SK-N-MC (cell line): ENCODE data around the gene GEMIN5.

Source experiments
- EZH2 ChIP-seq: fragments of 200-600 bp; sonication (generic); IDR thresholded peaks from one replicate; pipeline ENCODE4 v1.6.1; 2017; ENCODE audit warnings: antibody characterized with exemption
- POLR2AphosphoS5 ChIP-seq: IDR thresholded peaks from 2 replicates; pipeline ENCODE4 v1.6.1; 2012; ENCODE audit warnings: mild to moderate bottlenecking, low read depth, low read length, borderline replicate concordance

- no peak for TF ChIP-seq POLR2AphosphoS5
- no peak for TF ChIP-seq EZH2
Measured at GRCh38 chr5:154892369-154892771, 45.6 kb downstream of the GEMIN5 start.
